GM19025 (cell line): Measurements from ENCODE around the gene LY6G5C.
"Not testable (repeated sequence)": the region's sequence is repeated elsewhere in the genome, so short reads cannot be mapped to it uniquely, and the experiment has no call there.

Experiments used
- ATAC-seq: cut with Tn5 transposase; IDR thresholded peaks from one replicate; pipeline ENCODE4 v1.9.1; 2021; ENCODE audit warnings: mild to moderate bottlenecking, low read depth, moderate library complexity; ENCODE audit not compliant: unreplicated experiment

Gene LY6G5C

GRCh38 chr6:31715022-31715958 lies 34.4 kb upstream of the LY6G5C start, which contains the start of gene LY6G6D:
TSS of gene LY6G6D (plus strand) at chr6:31715348. CDS start at chr6:31715356, 8 bp downstream.
- ATAC-seq = no peak

GRCh38 chr6:31713991-31714684 lies 33.3 kb upstream of the LY6G5C start:
- no peak for ATAC-seq

- ATAC-seq = no peak
Measured at GRCh38 chr6:31713465-31713864, 32.6 kb upstream of the LY6G5C start.

GRCh38 chr6:31712296-31712695 lies 31.4 kb upstream of the LY6G5C start:
- no peak for ATAC-seq

GRCh38 chr6:31711233-31711632 lies 30.4 kb upstream of the LY6G5C start:
- ATAC-seq = no peak

- ATAC-seq = no peak
Measured at GRCh38 chr6:31710523-31711219, 29.8 kb upstream of the LY6G5C start.

- ATAC-seq = not testable (repeated sequence)
Measured at GRCh38 chr6:31709157-31709556, 28.3 kb upstream of the LY6G5C start.

- no peak for ATAC-seq
Measured at GRCh38 chr6:31708224-31708623, 27.4 kb upstream of the LY6G5C start.

GRCh38 chr6:31707701-31708100 lies 26.8 kb upstream of the LY6G5C start:
- no peak for ATAC-seq

- no peak for ATAC-seq
Measured at GRCh38 chr6:31706599-31706998, 25.7 kb upstream of the LY6G5C start, which contains the start of gene LY6G6F. TSS of gene LY6G6F (plus strand) at chr6:31706866. CDS start at chr6:31706907, 41 bp downstream.

- no peak for ATAC-seq
Measured at GRCh38 chr6:31705931-31706330, 25.1 kb upstream of the LY6G5C start.

GRCh38 chr6:31702819-31703716 lies 22.2 kb upstream of the LY6G5C start, which contains the start of gene ABHD16A:
TSS of gene ABHD16A (minus strand) at chr6:31703324. CDS start at chr6:31703281, 43 bp downstream.
- peak; percentile 92 for ATAC-seq

- ATAC-seq = no peak
Measured at GRCh38 chr6:31702405-31702818, 21.5 kb upstream of the LY6G5C start.

- ATAC-seq = no peak
Measured at GRCh38 chr6:31701666-31702404, 21.0 kb upstream of the LY6G5C start.

GRCh38 chr6:31700740-31701401 lies 20.0 kb upstream of the LY6G5C start:
- no peak for ATAC-seq

GRCh38 chr6:31697555-31697954 lies 16.7 kb upstream of the LY6G5C start:
- no peak for ATAC-seq

- ATAC-seq = no peak
Measured at GRCh38 chr6:31693535-31693934, 12.7 kb upstream of the LY6G5C start.

GRCh38 chr6:31692886-31693285 lies 12.0 kb upstream of the LY6G5C start:
- no peak for ATAC-seq
